Measurements from ENCODE around the gene GMNN. TPM values are rescaled to one million over a fixed set of nuclear protein-coding genes. Genes with fewer than 3 reads are reported as not detected.

GMNN gene
- total RNA-seq, 1 experiment from 2014 or later: 44.6 TPM

DNA sequence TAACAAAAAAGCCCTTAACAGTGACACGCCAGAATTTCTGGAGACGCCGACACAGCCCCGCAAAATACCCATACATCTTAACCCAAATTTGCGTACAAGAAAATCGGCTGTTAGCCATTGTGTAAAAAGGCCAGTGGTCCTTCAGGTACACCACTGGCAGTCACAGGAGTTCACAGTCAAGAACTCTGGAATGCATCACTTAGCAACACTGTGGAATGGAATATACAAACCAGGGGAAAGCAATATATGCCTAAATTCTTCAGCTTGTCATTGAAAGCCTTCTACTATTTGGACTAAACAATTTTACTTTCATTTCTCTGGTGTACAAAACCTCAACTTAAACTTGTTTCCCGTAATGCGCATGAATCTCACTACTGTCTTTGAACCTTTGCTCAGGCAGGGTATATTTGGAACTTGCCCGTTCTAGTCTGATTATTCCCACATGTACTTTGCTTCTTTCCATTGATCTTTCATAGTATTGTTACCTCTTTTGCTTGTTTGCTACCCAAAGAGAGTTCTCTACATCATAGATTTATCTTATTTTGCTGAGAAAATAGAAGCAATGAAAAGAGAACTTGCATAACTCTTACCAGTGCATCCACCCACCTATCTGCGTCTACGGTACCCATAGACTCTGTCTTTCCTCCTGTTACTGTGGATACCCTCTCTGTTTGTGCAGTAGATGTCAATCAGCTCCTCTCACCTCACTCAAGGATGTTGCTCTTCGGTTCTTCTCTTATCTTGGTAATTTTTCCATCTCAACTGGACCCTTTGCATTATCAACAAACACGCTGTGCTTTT is 24.2 kb downstream of the GMNN start, which contains the start of gene ARMH2:
Gene ARMH2 (minus strand): TSS at position 178 of the 801 bp plus-strand sequence. CDS start 60 bp downstream, at position 118.
- BruUV-seq (replicated peaks): no TSS peak
- CTCF ChIA-PET: no interaction called here

DNA sequence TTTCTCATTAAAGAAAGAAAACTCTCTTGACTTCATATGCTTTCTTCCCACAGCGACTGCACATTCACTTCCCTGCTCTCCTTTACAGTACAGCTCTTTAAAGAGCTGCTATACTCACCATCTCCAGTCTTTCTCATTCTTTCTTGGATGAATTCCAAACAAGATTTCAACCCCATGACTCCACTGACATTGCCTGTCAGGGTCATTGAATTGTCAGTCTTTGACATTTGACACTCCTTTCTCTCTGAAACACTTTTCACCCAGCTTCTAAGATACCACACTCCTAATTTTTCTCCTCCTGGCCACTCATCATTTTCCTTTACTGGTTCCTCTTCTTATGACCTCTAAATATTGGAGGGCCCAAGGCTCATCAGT is 24.8 kb downstream of the GMNN start:
- TF ChIP-seq CTCF (conservative IDR thresholded peaks at IDR 0.05; ENCODE audit: low read depth, low read length) (no peak), EZH2 (IDR thresholded peaks at IDR 0.05; ENCODE audit: low read length, unreplicated experiment) (no peak), EZH2phosphoT487 (IDR thresholded peaks at IDR 0.05; ENCODE audit: borderline replicate concordance, low read length) (no peak)

More for the DNA sequence above, 24.2 kb downstream of the GMNN start, which contains the start of gene ARMH2:
- no peak for TF ChIP-seq EZH2 (IDR thresholded peaks at IDR 0.05; ENCODE audit: low read length, unreplicated experiment)
- no peak for TF ChIP-seq CTCF (conservative IDR thresholded peaks at IDR 0.05; ENCODE audit: low read depth, low read length)
- TF ChIP-seq EZH2phosphoT487 (IDR thresholded peaks at IDR 0.05; ENCODE audit: borderline replicate concordance, low read length): no peak
- Histone ChIP-seq H2AFZ (ENCODE audit: low read length) (no peak within 1 kb of the TSS), H3K4me1 (ENCODE audit: insufficient read depth, low read length) (peaks cover 18% of the 10 kb centered on the region), H3K9me3 (ENCODE audit: low read length) (no peaks in the 10 kb centered on the region), H4K20me1 (ENCODE audit: low read length) (no peaks in the 10 kb centered on the region), H3K27me3 (ENCODE audit: low read length) (no peaks in the 10 kb centered on the region), H3K27ac (ENCODE audit: low read length) (no peak within 1 kb of the TSS), H3K79me2 (ENCODE audit: low read length) (no peaks in the 10 kb centered on the region), H3K9ac (ENCODE audit: low read length) (no peak within 1 kb of the TSS), H3K4me3 (ENCODE audit: low read length) (no peak within 1 kb of the TSS), H3K36me3 (ENCODE audit: low read depth, low read length) (no peaks in the 10 kb centered on the region), H3F3A (ENCODE audit: low read length, unreplicated experiment) (no peaks in the 10 kb centered on the region), H3K9me2 (replicated peaks; ENCODE audit: low read length) (no peaks in the 10 kb centered on the region), H3K4me2 (ENCODE audit: low read length) (no peak within 1 kb of the TSS)
- POLR2A ChIA-PET (ENCODE audit: unreplicated experiment): no interaction called here
- DNase-seq (no peak), ATAC-seq (no peak)
- intact Hi-C loops (cut with micrococcal nuclease): no loop called here

More for the DNA sequence above, 24.8 kb downstream of the GMNN start:
- DNase-seq (no peak), ATAC-seq (no peak)
- Histone ChIP-seq H3K27ac (ENCODE audit: low read length) (no peak overlapping the region), H3K9me3 (ENCODE audit: low read length) (no peaks in the 10 kb centered on the region), H3K36me3 (ENCODE audit: low read depth, low read length) (no peaks in the 10 kb centered on the region), H2AFZ (ENCODE audit: low read length) (no peak overlapping the region), H3F3A (ENCODE audit: low read length, unreplicated experiment) (no peaks in the 10 kb centered on the region), H3K4me1 (ENCODE audit: insufficient read depth, low read length) (peaks cover 18% of the 10 kb centered on the region), H3K4me2 (ENCODE audit: low read length) (no peak overlapping the region), H3K27me3 (ENCODE audit: low read length) (no peaks in the 10 kb centered on the region), H4K20me1 (ENCODE audit: low read length) (no peaks in the 10 kb centered on the region), H3K79me2 (ENCODE audit: low read length) (no peaks in the 10 kb centered on the region), H3K4me3 (ENCODE audit: low read length) (no peak overlapping the region), H3K9me2 (replicated peaks; ENCODE audit: low read length) (no peaks in the 10 kb centered on the region), H3K9ac (ENCODE audit: low read length) (no peak overlapping the region)
- ChIA-PET CTCF (no interaction called here), POLR2A (ENCODE audit: unreplicated experiment) (no interaction called here)
- no TSS peak for BruUV-seq (replicated peaks)
- intact Hi-C loops (cut with micrococcal nuclease): no loop called here
